Measurements from ENCODE around the gene MYH9.

The MYH9 gene

GRCh38 chr22:36330655-36331305 is 57.0 kb downstream of the MYH9 start:
- peak; percentile 34 for DNase-seq (ENCODE audit: low read depth)

- no peak for DNase-seq (ENCODE audit: low read depth)
Observed at GRCh38 chr22:36330127-36330526, 57.6 kb downstream of the MYH9 start.

- DNase-seq (ENCODE audit: low read depth) = peak; percentile 70
Observed at GRCh38 chr22:36329254-36330078, 58.3 kb downstream of the MYH9 start.

DNA sequence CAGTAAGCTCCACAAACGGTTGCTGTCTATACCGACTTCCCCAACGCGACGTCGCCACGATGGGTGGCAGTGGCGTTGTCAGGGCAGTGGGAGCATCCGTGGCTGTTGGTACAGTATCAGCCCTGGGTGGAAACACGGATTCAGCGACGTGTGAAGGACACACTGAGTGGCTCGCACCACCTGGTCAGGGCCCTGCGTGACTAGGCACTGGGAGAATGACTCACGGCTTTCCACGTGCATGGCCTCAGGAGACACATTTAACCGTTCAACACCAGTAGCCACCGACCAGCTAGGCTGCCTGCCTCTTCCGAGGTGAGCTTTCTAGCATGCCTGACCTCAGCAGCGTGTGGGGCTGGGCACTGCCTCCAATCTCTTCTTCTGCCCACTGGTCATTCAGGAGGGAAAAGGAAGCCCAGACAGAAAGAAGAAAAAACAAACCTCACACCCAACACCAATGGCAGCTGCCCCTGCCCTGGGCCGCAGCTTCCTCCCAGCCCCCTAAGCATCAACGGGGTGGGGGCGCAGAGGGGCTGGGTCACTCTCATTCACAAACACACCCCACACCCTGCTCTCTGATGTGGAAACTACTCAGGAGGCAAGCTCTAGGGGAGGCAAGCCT is 59.0 kb downstream of the MYH9 start:
- DNase-seq (ENCODE audit: low read depth) = peak; percentile 46

- no peak for DNase-seq (ENCODE audit: low read depth)
Observed at GRCh38 chr22:36327922-36328551, 59.7 kb downstream of the MYH9 start.

GRCh38 chr22:36326178-36327161 is 61.3 kb downstream of the MYH9 start:
- DNase-seq (ENCODE audit: low read depth) = no peak

GRCh38 chr22:36325154-36326031 is 62.4 kb downstream of the MYH9 start:
- peak; percentile 94 for DNase-seq (ENCODE audit: low read depth)

GRCh38 chr22:36324414-36324813 is 63.4 kb downstream of the MYH9 start:
- no peak for DNase-seq (ENCODE audit: low read depth)

GRCh38 chr22:36323855-36324331 is 63.9 kb downstream of the MYH9 start:
- peak; percentile 68 for DNase-seq (ENCODE audit: low read depth)

- DNase-seq (ENCODE audit: low read depth) = peak; percentile 86
Observed at GRCh38 chr22:36323182-36323854, 64.4 kb downstream of the MYH9 start.

DNA sequence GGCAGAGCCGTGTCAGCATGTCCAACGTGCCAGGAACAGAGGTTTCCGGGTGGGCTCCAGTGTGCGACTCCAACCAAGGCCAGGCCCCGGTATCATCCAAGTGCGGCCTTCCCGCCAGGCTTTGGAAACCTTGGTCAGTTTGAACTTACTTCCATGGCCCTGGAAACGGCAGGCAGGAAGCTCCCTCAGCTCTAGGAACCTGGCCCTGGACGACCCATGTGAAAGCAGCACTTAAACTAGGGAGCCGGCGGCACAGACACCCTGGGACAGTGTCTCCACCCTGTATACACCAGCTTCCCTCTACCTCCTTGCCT is 65.2 kb downstream of the MYH9 start:
- no peak for DNase-seq (ENCODE audit: low read depth)

- no peak for DNase-seq (ENCODE audit: low read depth)
Observed at GRCh38 chr22:36321797-36322601, 65.8 kb downstream of the MYH9 start.

DNA sequence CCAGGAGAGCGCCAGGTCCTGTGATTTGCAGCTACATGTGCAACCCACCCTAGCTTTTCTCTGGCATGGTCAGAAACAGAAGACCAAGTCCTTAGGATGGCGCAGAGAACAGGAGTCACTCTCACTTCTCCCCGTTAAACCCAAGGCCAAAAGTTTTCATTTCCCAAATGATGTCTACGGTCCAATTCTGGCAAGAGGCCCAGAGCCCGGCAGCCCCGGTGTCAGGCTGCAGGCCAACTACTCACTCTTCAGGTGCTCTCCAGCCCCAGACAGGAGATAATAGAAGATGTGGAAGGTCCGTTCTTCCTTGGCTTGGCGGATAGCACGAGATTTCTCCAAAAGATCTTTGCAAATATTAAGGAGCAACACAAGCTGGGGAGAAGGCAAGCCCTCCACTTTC is 67.2 kb downstream of the MYH9 start:
- DNase-seq (ENCODE audit: low read depth) = no peak

- no peak for DNase-seq (ENCODE audit: low read depth)
Observed at GRCh38 chr22:36319595-36320497, 67.9 kb downstream of the MYH9 start.

DNA sequence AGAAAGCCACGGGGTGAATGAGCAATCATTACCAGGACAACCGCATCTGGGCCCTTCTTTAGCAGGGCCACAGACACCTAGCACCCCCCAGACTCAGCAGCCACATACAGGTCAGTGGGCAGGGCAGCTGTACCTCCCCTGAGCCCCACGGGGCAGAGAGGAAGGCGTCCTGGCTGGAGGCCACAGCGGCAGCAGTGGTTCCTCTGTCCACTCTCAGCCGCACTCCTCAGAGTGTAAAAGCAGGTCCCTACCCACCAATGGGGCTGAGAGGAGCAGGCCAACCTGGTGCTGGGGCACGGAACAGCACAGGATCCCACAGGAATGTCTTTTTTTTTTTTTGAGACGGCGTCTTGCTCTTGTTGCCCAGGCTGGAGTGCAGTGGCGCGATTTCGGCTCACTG is 69.3 kb downstream of the MYH9 start:
- no peak for DNase-seq (ENCODE audit: low read depth)

DNA sequence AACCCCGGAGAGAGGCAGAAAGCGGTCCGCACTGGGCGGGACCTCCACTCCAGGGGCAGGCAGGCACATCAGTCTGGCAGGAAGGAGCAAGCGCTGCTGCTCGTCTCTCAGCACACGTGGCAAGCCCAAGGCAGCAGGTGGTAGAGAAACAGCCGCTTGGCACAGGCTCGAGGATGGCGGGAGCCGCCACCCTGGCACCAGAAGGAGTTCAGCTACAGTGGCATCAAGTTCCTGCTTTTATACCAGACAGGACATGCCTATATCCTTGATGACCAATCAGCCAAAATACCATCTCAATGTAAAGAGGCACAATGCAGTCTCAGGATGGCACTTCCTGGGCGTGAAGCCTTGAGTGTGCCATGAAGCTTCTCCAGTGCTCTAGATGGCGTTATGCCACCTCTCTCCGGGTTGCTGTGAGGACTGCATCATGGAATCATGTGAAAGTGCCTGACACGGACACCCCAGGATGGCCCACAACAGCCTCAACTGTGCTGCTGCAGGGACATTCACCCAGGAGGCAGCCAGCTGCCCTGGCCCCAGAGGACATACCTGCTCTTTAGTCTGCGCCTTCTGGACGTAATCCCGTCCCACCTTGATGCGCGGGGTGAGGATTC is 70.0 kb downstream of the MYH9 start:
- DNase-seq (ENCODE audit: low read depth) = no peak

GRCh38 chr22:36316419-36316818 is 71.3 kb downstream of the MYH9 start:
- DNase-seq (ENCODE audit: low read depth) = no peak

GRCh38 chr22:36315325-36315724 is 72.4 kb downstream of the MYH9 start:
- no peak for DNase-seq (ENCODE audit: low read depth)
